ENCODE data around the gene RPRM.
"Not testable (repeated sequence)": the region's sequence is repeated elsewhere in the genome, so short reads cannot be mapped to it uniquely, and the experiment has no call there.

Gene RPRM

GRCh38 chr2:153478289-153479261 is at the start of gene RPRM:
Gene RPRM (minus strand): TSS chr2:153478762. CDS start chr2:153478565, 197 bp downstream.
- Histone ChIP-seq H3K9me3 (ENCODE audit: severe bottlenecking) (no peaks in the 10 kb centered on the region), H3K36me3 (no peaks in the 10 kb centered on the region), H3K27ac (no peak within 1 kb of the TSS), H3K27me3 (ENCODE audit: insufficient read depth, low read depth, severe bottlenecking) (peaks cover 43% of the 10 kb centered on the region), H3K4me3 (ENCODE audit: low read depth, low read length) (peak within 1 kb of the TSS; percentile 46)
- DNase-seq = peak; percentile 90
- peak; percentile 96 for TF ChIP-seq CTCF (IDR thresholded peaks at IDR 0.05; ENCODE audit: low read depth, low read length)

- Histone ChIP-seq H3K4me3 (ENCODE audit: low read depth, low read length) (no peak overlapping the region), H3K27ac (no peak overlapping the region), H3K36me3 (no peaks in the 10 kb centered on the region), H3K9me3 (ENCODE audit: severe bottlenecking) (no peaks in the 10 kb centered on the region), H3K27me3 (ENCODE audit: insufficient read depth, low read depth, severe bottlenecking) (no peaks in the 10 kb centered on the region)
- peak; percentile 53 for TF ChIP-seq CTCF (IDR thresholded peaks at IDR 0.05; ENCODE audit: low read depth, low read length)
- peak; percentile 53 for DNase-seq
These were observed 40.8 kb upstream of the RPRM start for GRCh38 chr2:153519257-153519875.

- no peak for TF ChIP-seq CTCF (IDR thresholded peaks at IDR 0.05; ENCODE audit: low read depth, low read length)
- H3K9me3 ChIP-seq (ENCODE audit: severe bottlenecking) = peaks cover 6% of the 10 kb centered on the region
These were observed 33.8 kb upstream of the RPRM start for GRCh38 chr2:153512331-153512730.

GRCh38 chr2:153510996-153511395 is 32.4 kb upstream of the RPRM start:
- Histone ChIP-seq H3K27ac (no peak overlapping the region), H3K9me3 (ENCODE audit: severe bottlenecking) (peaks cover 6% of the 10 kb centered on the region), H3K27me3 (ENCODE audit: insufficient read depth, low read depth, severe bottlenecking) (no peaks in the 10 kb centered on the region), H3K4me3 (ENCODE audit: low read depth, low read length) (no peak overlapping the region), H3K36me3 (no peaks in the 10 kb centered on the region)
- no peak for TF ChIP-seq CTCF (IDR thresholded peaks at IDR 0.05; ENCODE audit: low read depth, low read length)
- no peak for DNase-seq

More at GRCh38 chr2:153512331-153512730, 33.8 kb upstream of the RPRM start:
- Histone ChIP-seq H3K36me3 (no peaks in the 10 kb centered on the region), H3K27ac (no peak overlapping the region), H3K4me3 (ENCODE audit: low read depth, low read length) (no peak overlapping the region), H3K27me3 (ENCODE audit: insufficient read depth, low read depth, severe bottlenecking) (no peaks in the 10 kb centered on the region)
- DNase-seq = no peak

- H3K27me3 ChIP-seq (ENCODE audit: insufficient read depth, low read depth, severe bottlenecking) = no peaks in the 10 kb centered on the region
- no peak for DNase-seq
- peaks cover 6% of the 10 kb centered on the region for H3K9me3 ChIP-seq (ENCODE audit: severe bottlenecking)
- no peaks in the 10 kb centered on the region for H3K36me3 ChIP-seq
- no peak overlapping the region for H3K27ac ChIP-seq
- TF ChIP-seq CTCF (IDR thresholded peaks at IDR 0.05; ENCODE audit: low read depth, low read length) = no peak
- H3K4me3 ChIP-seq (ENCODE audit: low read depth, low read length) = no peak overlapping the region
These were observed 30.6 kb upstream of the RPRM start for GRCh38 chr2:153509133-153509532.

GRCh38 chr2:153506499-153506898 is 27.9 kb upstream of the RPRM start:
- not testable (repeated sequence) for H3K9me3 ChIP-seq (ENCODE audit: severe bottlenecking); H3K27ac ChIP-seq; H3K27me3 ChIP-seq (ENCODE audit: insufficient read depth, low read depth, severe bottlenecking); H3K36me3 ChIP-seq; DNase-seq; H3K4me3 ChIP-seq (ENCODE audit: low read depth, low read length)

Measured in WERI-Rb-1 (cell line).